ENCODE results near the gene CCL3.
"Not testable (repeated sequence)": the region's sequence is repeated elsewhere in the genome, so short reads cannot be mapped to it uniquely, and the experiment has no call there.

GRCh38 chr17:36082482-36083120, 7.3 kb downstream of the CCL3 start:
- not testable (repeated sequence) for TF ChIP-seq POLR2A (IDR thresholded peaks at IDR 0.05; ENCODE audit: low read depth, low read length); POLR2AphosphoS5 (IDR thresholded peaks at IDR 0.05; ENCODE audit: low read depth, low read length); PAX5 (IDR thresholded peaks at IDR 0.05; ENCODE audit: insufficient read depth, low read length, severe bottlenecking)
- TF ChIP-seq SPI1 (IDR thresholded peaks at IDR 0.05; ENCODE audit: low read depth, low read length) (peak; percentile 36; the same call in 1 of the 2 replicates), TAF1 (IDR thresholded peaks at IDR 0.05; ENCODE audit: low read depth, low read length) (peak; percentile 19; the same call in 1 of the 2 replicates), POU2F2 (IDR thresholded peaks at IDR 0.05; ENCODE audit: low read depth, low read length) (peak; percentile 34; the same call in 1 of the 2 replicates)

All from GM12891 (cell line).